Measurements from ENCODE around the gene FHIT. TPM values are rescaled to one million over a fixed set of nuclear protein-coding genes. Genes with fewer than 3 reads are reported as not detected.

Gene FHIT
- polyA plus RNA-seq (2011; rRNA removed) (0.11 TPM in 1 of 2 replicates, not detected in the other), polyA minus RNA-seq (2011; rRNA and poly(A)+ RNA removed) (not detected in 2 replicates)

GRCh38 chr3:61251174-61251972 lies at the start of gene FHIT:
Gene FHIT (minus strand): TSS chr3:61251452.
- Histone ChIP-seq H3K36me3 (ENCODE audit: control insufficient read depth, insufficient read depth, low read length) (no peaks in the 10 kb centered on the region), H3K27me3 (ENCODE audit: control insufficient read depth, insufficient read depth, low read length) (no peaks in the 10 kb centered on the region), H3K4me3 (ENCODE audit: low read depth, low read length) (peak within 1 kb of the TSS; percentile 45)
- CTCF ChIA-PET: no interaction called here
- peak; percentile 38 for DNase-seq (ENCODE audit: low read depth)
- TF ChIP-seq, protein P1, sequence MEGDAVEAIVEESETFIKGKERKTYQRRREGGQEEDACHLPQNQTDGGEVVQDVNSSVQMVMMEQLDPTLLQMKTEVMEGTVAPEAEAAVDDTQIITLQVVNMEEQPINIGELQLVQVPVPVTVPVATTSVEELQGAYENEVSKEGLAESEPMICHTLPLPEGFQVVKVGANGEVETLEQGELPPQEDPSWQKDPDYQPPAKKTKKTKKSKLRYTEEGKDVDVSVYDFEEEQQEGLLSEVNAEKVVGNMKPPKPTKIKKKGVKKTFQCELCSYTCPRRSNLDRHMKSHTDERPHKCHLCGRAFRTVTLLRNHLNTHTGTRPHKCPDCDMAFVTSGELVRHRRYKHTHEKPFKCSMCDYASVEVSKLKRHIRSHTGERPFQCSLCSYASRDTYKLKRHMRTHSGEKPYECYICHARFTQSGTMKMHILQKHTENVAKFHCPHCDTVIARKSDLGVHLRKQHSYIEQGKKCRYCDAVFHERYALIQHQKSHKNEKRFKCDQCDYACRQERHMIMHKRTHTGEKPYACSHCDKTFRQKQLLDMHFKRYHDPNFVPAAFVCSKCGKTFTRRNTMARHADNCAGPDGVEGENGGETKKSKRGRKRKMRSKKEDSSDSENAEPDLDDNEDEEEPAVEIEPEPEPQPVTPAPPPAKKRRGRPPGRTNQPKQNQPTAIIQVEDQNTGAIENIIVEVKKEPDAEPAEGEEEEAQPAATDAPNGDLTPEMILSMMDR (IDR thresholded peaks at IDR 0.05; ENCODE audit: insufficient read depth, low read depth, low read length): no peak
- POLR2A ChIA-PET: no interaction called here

- no peak overlapping the region for H3K4me3 ChIP-seq (ENCODE audit: low read depth, low read length)
- no peaks in the 10 kb centered on the region for H3K27me3 ChIP-seq (ENCODE audit: control insufficient read depth, insufficient read depth, low read length)
- TF ChIP-seq, protein P1 (IDR thresholded peaks at IDR 0.05; ENCODE audit: insufficient read depth, low read depth, low read length): no peak
- no peaks in the 10 kb centered on the region for H3K36me3 ChIP-seq (ENCODE audit: control insufficient read depth, insufficient read depth, low read length)
- ChIA-PET POLR2A (no interaction called here), CTCF (interaction anchor here (1.5 kb wide), 1 partner anchor 11 kb away, joined by 3 read pairs; no protein-coding TSS in a partner anchor)
- no peak for DNase-seq (ENCODE audit: low read depth)
Measured at GRCh38 chr3:61300786-61301185, 49.5 kb upstream of the FHIT start.

GRCh38 chr3:61300006-61300380 lies 48.7 kb upstream of the FHIT start:
- ChIA-PET CTCF (no interaction called here), POLR2A (no interaction called here)
- Histone ChIP-seq H3K4me3 (ENCODE audit: low read depth, low read length) (no peak overlapping the region), H3K36me3 (ENCODE audit: control insufficient read depth, insufficient read depth, low read length) (no peaks in the 10 kb centered on the region), H3K27me3 (ENCODE audit: control insufficient read depth, insufficient read depth, low read length) (no peaks in the 10 kb centered on the region)
- TF ChIP-seq, protein P1 (IDR thresholded peaks at IDR 0.05; ENCODE audit: insufficient read depth, low read depth, low read length): no peak
- no peak for DNase-seq (ENCODE audit: low read depth)

GRCh38 chr3:61299343-61300005 lies 48.2 kb upstream of the FHIT start:
- TF ChIP-seq, protein P1 (IDR thresholded peaks at IDR 0.05; ENCODE audit: insufficient read depth, low read depth, low read length): no peak
- no peak for DNase-seq (ENCODE audit: low read depth)
- ChIA-PET CTCF (no interaction called here), POLR2A (no interaction called here)
- Histone ChIP-seq H3K4me3 (ENCODE audit: low read depth, low read length) (no peak overlapping the region), H3K36me3 (ENCODE audit: control insufficient read depth, insufficient read depth, low read length) (no peaks in the 10 kb centered on the region), H3K27me3 (ENCODE audit: control insufficient read depth, insufficient read depth, low read length) (no peaks in the 10 kb centered on the region)

DNA sequence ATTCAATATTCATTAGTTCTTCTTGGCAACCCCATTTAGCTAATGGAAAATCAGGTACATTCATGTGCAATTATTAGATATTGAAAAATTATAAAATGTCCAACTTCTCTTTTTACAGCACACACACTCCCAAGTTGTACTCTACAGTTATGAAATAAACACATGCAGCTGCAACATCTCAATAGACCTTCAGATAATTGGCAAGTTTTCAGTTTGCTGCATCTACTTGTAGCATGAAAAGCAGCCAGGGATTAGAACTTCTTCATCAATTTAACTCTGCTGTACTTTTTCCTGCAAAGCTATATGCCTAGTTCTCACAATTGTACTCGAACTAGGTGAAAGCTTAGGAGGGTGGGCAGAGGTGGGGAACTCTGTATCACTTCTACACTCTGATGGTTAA lies 46.6 kb upstream of the FHIT start:
- ChIA-PET POLR2A (no interaction called here), CTCF (interaction anchor here (1.1 to 1.2 kb wide), 2 partner anchors 8 to 16 kb away, joined by 3 to 4 read pairs; no protein-coding TSS in a partner anchor)
- DNase-seq (ENCODE audit: low read depth): no peak
- Histone ChIP-seq H3K36me3 (ENCODE audit: control insufficient read depth, insufficient read depth, low read length) (no peaks in the 10 kb centered on the region), H3K4me3 (ENCODE audit: low read depth, low read length) (no peak overlapping the region), H3K27me3 (ENCODE audit: control insufficient read depth, insufficient read depth, low read length) (no peaks in the 10 kb centered on the region)
- TF ChIP-seq, protein P1 (IDR thresholded peaks at IDR 0.05; ENCODE audit: insufficient read depth, low read depth, low read length): no peak

Data from BJ (cell line).